HG02884 (cell line): ENCODE measurements around the gene C11orf71.

Experiments
- ATAC-seq: cut with Tn5 transposase; IDR thresholded peaks from one replicate; pipeline ENCODE4 v1.9.1; 2021; ENCODE audit warnings: mild to moderate bottlenecking, moderate library complexity; ENCODE audit not compliant: unreplicated experiment

Gene C11orf71

DNA sequence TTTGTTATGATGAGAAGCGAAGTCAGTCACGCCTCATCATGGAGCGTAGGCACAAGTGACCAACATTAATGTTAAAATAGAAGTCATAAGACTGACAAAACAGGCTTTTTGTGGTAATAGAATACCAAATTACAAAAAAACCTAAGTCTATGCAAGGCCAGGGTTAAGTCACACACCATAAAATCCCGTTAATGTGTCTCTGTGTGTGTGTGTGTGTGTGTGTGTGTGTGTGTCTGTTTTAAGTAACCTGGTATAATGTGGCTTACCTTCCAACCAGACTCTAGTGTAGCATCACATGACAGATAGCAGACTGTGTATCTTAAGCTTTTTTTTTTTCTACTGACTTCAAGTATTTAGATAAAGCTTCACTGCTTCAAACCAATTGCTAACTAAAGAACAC is 38.0 kb downstream of the C11orf71 start:
- no peak for ATAC-seq

DNA sequence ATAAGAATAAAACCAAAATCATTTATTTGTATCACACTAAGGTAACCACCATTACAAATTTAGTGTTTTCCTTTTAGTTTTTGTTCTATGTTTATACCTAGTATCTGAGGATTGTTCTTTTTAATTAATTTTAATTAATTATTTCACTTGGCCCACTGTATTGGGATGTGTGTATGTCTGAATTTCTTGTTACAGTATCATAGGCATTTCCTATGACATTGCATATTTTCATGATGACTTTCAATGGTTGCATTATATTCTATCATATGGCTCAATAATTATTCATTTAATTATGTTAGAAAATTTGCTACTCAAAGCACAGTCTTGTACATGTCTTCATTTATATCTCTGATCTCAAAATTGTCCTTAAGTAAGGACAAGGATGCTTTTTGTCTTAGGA is 41.0 kb downstream of the C11orf71 start:
- ATAC-seq: no peak

DNA sequence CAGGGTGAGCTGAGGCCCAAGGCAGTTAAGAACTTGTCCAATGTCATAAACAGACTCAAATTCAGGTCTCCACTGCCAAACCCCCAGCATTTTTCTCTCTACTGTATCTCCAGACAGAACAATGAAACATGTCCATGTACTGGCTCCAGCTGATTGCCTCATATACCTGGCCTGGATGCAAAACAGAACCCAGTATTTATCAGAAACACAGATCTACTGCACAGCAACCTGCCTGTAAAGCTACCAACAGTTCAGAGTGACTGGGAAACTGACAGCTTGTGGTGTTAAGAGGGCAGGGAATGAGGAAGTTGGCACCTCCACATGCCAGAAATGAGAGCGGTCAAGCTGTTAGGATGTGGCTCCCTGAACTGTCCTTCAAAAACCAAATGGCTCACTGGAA is 41.6 kb downstream of the C11orf71 start:
- no peak for ATAC-seq

DNA sequence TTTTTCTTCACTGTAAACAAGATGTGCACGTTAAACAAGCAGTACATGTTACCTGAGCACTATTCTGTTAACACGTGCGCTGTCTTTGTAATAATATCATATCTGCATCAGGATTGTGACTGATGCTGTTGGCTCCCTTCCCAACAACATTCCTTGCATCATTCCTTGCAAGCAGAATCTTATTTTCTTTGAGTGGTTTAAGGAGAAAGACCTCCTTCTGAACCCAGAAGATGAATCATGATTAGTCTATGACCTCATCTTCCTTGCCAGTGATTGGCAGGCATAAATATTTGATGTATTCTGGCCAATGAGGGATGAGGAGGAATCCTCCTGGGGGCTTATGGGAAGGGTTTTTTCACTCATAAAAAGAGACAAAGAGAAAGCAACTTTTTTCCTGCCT is 46.2 kb downstream of the C11orf71 start:
- no peak for ATAC-seq

DNA sequence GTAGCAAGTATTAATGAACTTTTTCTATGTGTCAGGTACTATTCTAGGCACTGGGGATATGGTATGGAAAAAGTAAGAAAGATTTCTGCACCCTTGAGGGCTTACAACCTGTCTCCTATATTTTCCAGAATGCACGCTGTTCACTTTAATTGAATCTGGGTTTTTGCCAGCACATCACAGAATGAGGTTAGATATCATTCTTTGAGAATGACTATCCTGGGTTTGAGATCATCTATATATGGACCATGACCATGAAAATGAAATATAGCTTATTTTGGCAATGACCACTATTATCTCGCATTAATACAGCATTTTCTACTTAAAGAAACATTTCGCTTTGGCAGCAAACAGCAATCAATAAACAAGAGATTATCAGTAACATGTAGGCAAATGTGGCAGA is 46.9 kb downstream of the C11orf71 start:
- no peak for ATAC-seq

DNA sequence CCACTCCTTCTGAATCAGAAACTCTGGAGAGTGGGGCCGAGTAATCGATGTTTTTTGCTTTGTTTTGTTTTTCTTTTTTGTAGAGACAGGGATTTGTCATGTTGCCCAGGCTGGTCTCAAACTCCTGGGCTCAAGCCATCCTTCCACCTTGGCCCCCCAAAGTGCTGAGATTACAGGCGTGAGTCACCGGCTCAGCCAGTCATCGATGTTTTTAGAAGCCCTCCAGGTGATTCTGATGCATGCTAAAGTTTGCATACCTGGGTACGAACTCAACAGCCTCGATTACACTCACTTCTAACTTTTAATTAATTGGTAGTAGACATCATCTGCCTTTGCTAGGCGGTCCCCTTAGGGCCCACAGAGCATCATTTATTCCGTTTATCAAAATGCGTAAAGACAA is 50.3 kb downstream of the C11orf71 start:
- ATAC-seq: no peak
